Karpas-422 (cell line): Measurements from ENCODE around the gene KAZN. TPM values are rescaled to one million over a fixed set of nuclear protein-coding genes. Genes with fewer than 3 reads are reported as not detected.

ENCODE experiments used
- DNase-seq: peaks from one replicate; pipeline ENCODE4 v3.0.0-alpha.2; 2015
- H2AFZ ChIP-seq: fragments of 200-600 bp; sonication (generic); 2 replicates; pipeline ENCODE4 v1.6.1; 2014; ENCODE audit warnings: antibody characterized with exemption, low read length, mixed read lengths
- H3K27ac ChIP-seq: fragments of 200-600 bp; sonication (generic); 2 replicates; pipeline ENCODE4 v1.5.1; 2014; ENCODE audit warnings: mild to moderate bottlenecking, low read length, moderate library complexity
- H3K27me3 ChIP-seq: fragments of 200-600 bp; sonication (generic); 2 replicates; pipeline ENCODE4 v1.6.1; 2014; ENCODE audit warnings: low read length, mixed read lengths
- H3K36me3 ChIP-seq: fragments of 200-600 bp; sonication (generic); 2 replicates; pipeline ENCODE4 v1.6.1; 2014; ENCODE audit warnings: low read length, mixed read lengths; ENCODE audit not compliant: insufficient read depth
- H3K4me1 ChIP-seq: fragments of 200-600 bp; sonication (generic); 2 replicates; pipeline ENCODE4 v1.6.1; 2014; ENCODE audit warnings: mild to moderate bottlenecking, low read length, mixed read lengths
- H3K4me2 ChIP-seq: fragments of 200-600 bp; sonication (generic); 2 replicates; pipeline ENCODE4 v1.6.1; 2014; ENCODE audit warnings: low read length, low read depth, mild to moderate bottlenecking; ENCODE audit not compliant: poor library complexity, severe bottlenecking
- H3K4me3 ChIP-seq: fragments of 200-600 bp; sonication (generic); 2 replicates; pipeline ENCODE4 v1.5.1; 2014; ENCODE audit warnings: mild to moderate bottlenecking, antibody characterized with exemption, low read length, mixed read lengths
- H3K79me2 ChIP-seq: fragments of 200-600 bp; sonication (generic); 2 replicates; pipeline ENCODE4 v1.6.1; 2014; ENCODE audit warnings: mild to moderate bottlenecking, low read length, mixed read lengths
- H3K9ac ChIP-seq: fragments of 200-600 bp; sonication (generic); 2 replicates; pipeline ENCODE4 v1.6.0; 2014; ENCODE audit warnings: low read length
- H3K9me2 ChIP-seq: fragments of 200-600 bp; sonication (generic), shearing (Covaris generic); replicated peaks from 2 replicates; pipeline ENCODE4 v1.6.0; 2014; ENCODE audit warnings: mild to moderate bottlenecking, low read length, moderate library complexity; ENCODE audit not compliant: insufficient read depth
- H3K9me3 ChIP-seq: fragments of 300-700, 200-600 bp; sonication (generic); 2 replicates; pipeline ENCODE4 v1.6.1; 2014; ENCODE audit warnings: low read length, mixed read lengths
- H4K20me1 ChIP-seq: fragments of 200-600 bp; sonication (generic); 2 replicates; pipeline ENCODE4 v1.6.1; 2014; ENCODE audit warnings: mild to moderate bottlenecking, antibody characterized with exemption, low read length, low read depth; ENCODE audit not compliant: insufficient read depth
- total RNA-seq: library from RNA; depleted of rRNA; stranded (reverse); fragments of >200 nt; shearing (Covaris generic); gene quantifications from 2 replicates; pipeline ENCODE4 v1.2.3, GENCODE V29; 2014; ENCODE audit warnings: low replicate concordance

The KAZN gene
- total RNA-seq, 1 experiment from 2014 or later: not detected

- H3K4me2 ChIP-seq: no peak overlapping the region
- H3K9me3 ChIP-seq: no peaks in the 10 kb centered on the region
- no peak overlapping the region for H3K4me3 ChIP-seq
- no peak overlapping the region for H2AFZ ChIP-seq
- no peak overlapping the region for H3K27ac ChIP-seq
- H3K4me1 ChIP-seq: no peaks in the 10 kb centered on the region
- DNase-seq: no peak
- no peaks in the 10 kb centered on the region for H3K79me2 ChIP-seq
- no peak overlapping the region for H3K9ac ChIP-seq
- no peaks in the 10 kb centered on the region for H3K36me3 ChIP-seq
- no peaks in the 10 kb centered on the region for H3K27me3 ChIP-seq
- H4K20me1 ChIP-seq: no peaks in the 10 kb centered on the region
- H3K9me2 ChIP-seq: no peaks in the 10 kb centered on the region
These were observed 322.6 kb downstream of the KAZN start for GRCh38 chr1:14921057-14921456.

GRCh38 chr1:14922942-14923726 lies 324.6 kb downstream of the KAZN start:
- no peaks in the 10 kb centered on the region for H3K9me3 ChIP-seq
- no peaks in the 10 kb centered on the region for H3K4me1 ChIP-seq
- no peak overlapping the region for H3K9ac ChIP-seq
- no peak overlapping the region for H2AFZ ChIP-seq
- H3K4me2 ChIP-seq: no peak overlapping the region
- no peak overlapping the region for H3K4me3 ChIP-seq
- H3K9me2 ChIP-seq: no peaks in the 10 kb centered on the region
- H3K27me3 ChIP-seq: no peaks in the 10 kb centered on the region
- H3K79me2 ChIP-seq: no peaks in the 10 kb centered on the region
- no peaks in the 10 kb centered on the region for H4K20me1 ChIP-seq
- H3K27ac ChIP-seq: no peak overlapping the region
- no peak for DNase-seq
- H3K36me3 ChIP-seq: no peaks in the 10 kb centered on the region

- H3K27me3 ChIP-seq: no peaks in the 10 kb centered on the region
- H3K9me3 ChIP-seq: no peaks in the 10 kb centered on the region
- no peak for DNase-seq
- no peak overlapping the region for H3K4me3 ChIP-seq
- no peaks in the 10 kb centered on the region for H3K9me2 ChIP-seq
- H2AFZ ChIP-seq: no peak overlapping the region
- no peaks in the 10 kb centered on the region for H4K20me1 ChIP-seq
- H3K9ac ChIP-seq: no peak overlapping the region
- no peak overlapping the region for H3K4me2 ChIP-seq
- no peaks in the 10 kb centered on the region for H3K79me2 ChIP-seq
- H3K36me3 ChIP-seq: no peaks in the 10 kb centered on the region
- no peaks in the 10 kb centered on the region for H3K4me1 ChIP-seq
- H3K27ac ChIP-seq: no peak overlapping the region
These were observed 325.4 kb downstream of the KAZN start for GRCh38 chr1:14923727-14924452.

GRCh38 chr1:14924455-14925331 lies 326.2 kb downstream of the KAZN start:
- Histone ChIP-seq H3K9me2 (no peaks in the 10 kb centered on the region), H3K4me1 (no peaks in the 10 kb centered on the region), H3K27me3 (no peaks in the 10 kb centered on the region), H4K20me1 (no peaks in the 10 kb centered on the region), H3K79me2 (no peaks in the 10 kb centered on the region), H2AFZ (no peak overlapping the region), H3K9me3 (no peaks in the 10 kb centered on the region), H3K36me3 (no peaks in the 10 kb centered on the region), H3K27ac (no peak overlapping the region), H3K4me3 (no peak overlapping the region), H3K4me2 (no peak overlapping the region), H3K9ac (no peak overlapping the region)
- DNase-seq: no peak

- Histone ChIP-seq H2AFZ (no peak overlapping the region), H3K9me2 (no peaks in the 10 kb centered on the region), H3K4me2 (no peak overlapping the region), H3K79me2 (no peaks in the 10 kb centered on the region), H3K27ac (no peak overlapping the region), H3K9me3 (no peaks in the 10 kb centered on the region), H3K4me3 (no peak overlapping the region), H3K9ac (no peak overlapping the region), H4K20me1 (no peaks in the 10 kb centered on the region), H3K4me1 (no peaks in the 10 kb centered on the region), H3K27me3 (no peaks in the 10 kb centered on the region), H3K36me3 (no peaks in the 10 kb centered on the region)
- DNase-seq: no peak
These were observed 327.1 kb downstream of the KAZN start for GRCh38 chr1:14925336-14926136.

DNA sequence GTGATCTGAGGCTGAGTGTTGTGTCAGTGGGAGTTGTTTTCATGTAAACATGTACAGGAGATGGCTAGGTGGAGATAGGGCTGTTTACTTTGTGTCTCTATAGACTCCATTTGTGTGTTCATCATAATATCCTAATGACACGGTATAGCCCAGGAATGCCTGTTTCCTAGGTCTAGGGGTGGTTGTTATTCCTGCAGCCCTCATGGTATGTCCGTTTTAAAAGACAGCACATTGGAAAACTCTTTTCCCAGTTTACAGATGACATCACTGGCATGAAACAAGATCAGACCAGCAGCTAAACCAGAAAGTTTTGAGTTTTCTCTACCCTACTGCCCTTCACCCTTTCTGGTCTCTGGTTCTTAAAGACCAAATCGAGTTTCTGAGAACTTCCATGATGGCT lies 327.7 kb downstream of the KAZN start:
- H3K9me2 ChIP-seq: no peaks in the 10 kb centered on the region
- H3K79me2 ChIP-seq: no peaks in the 10 kb centered on the region
- H3K9me3 ChIP-seq: no peaks in the 10 kb centered on the region
- H3K9ac ChIP-seq: no peak overlapping the region
- H3K4me2 ChIP-seq: no peak overlapping the region
- H3K4me3 ChIP-seq: no peak overlapping the region
- no peaks in the 10 kb centered on the region for H3K4me1 ChIP-seq
- H2AFZ ChIP-seq: no peak overlapping the region
- H4K20me1 ChIP-seq: no peaks in the 10 kb centered on the region
- no peaks in the 10 kb centered on the region for H3K27me3 ChIP-seq
- H3K36me3 ChIP-seq: no peaks in the 10 kb centered on the region
- no peak for DNase-seq
- no peak overlapping the region for H3K27ac ChIP-seq

GRCh38 chr1:14926818-14927575 lies 328.5 kb downstream of the KAZN start:
- no peak overlapping the region for H3K4me2 ChIP-seq

More at GRCh38 chr1:14926818-14927575, 328.5 kb downstream of the KAZN start:
- no peaks in the 10 kb centered on the region for H3K36me3 ChIP-seq
- no peak overlapping the region for H3K9ac ChIP-seq
- no peaks in the 10 kb centered on the region for H3K9me2 ChIP-seq
- no peak for DNase-seq
- no peak overlapping the region for H3K4me3 ChIP-seq
- H3K9me3 ChIP-seq: no peaks in the 10 kb centered on the region
- no peaks in the 10 kb centered on the region for H3K79me2 ChIP-seq
- H3K27me3 ChIP-seq: no peaks in the 10 kb centered on the region
- no peaks in the 10 kb centered on the region for H3K4me1 ChIP-seq
- no peaks in the 10 kb centered on the region for H4K20me1 ChIP-seq
- no peak overlapping the region for H2AFZ ChIP-seq
- no peak overlapping the region for H3K27ac ChIP-seq
